ENCODE results near the gene ARG2.
"Not testable (repeated sequence)": the region's sequence is repeated elsewhere in the genome, so short reads cannot be mapped to it uniquely, and the experiment has no call there.

- TF ChIP-seq, protein P1, sequence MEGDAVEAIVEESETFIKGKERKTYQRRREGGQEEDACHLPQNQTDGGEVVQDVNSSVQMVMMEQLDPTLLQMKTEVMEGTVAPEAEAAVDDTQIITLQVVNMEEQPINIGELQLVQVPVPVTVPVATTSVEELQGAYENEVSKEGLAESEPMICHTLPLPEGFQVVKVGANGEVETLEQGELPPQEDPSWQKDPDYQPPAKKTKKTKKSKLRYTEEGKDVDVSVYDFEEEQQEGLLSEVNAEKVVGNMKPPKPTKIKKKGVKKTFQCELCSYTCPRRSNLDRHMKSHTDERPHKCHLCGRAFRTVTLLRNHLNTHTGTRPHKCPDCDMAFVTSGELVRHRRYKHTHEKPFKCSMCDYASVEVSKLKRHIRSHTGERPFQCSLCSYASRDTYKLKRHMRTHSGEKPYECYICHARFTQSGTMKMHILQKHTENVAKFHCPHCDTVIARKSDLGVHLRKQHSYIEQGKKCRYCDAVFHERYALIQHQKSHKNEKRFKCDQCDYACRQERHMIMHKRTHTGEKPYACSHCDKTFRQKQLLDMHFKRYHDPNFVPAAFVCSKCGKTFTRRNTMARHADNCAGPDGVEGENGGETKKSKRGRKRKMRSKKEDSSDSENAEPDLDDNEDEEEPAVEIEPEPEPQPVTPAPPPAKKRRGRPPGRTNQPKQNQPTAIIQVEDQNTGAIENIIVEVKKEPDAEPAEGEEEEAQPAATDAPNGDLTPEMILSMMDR (IDR thresholded peaks at IDR 0.05): not testable (repeated sequence)
- not testable (repeated sequence) for TF ChIP-seq EZH2 (IDR thresholded peaks at IDR 0.05; ENCODE audit: borderline replicate concordance, insufficient read depth, low read depth, low read length, poor library complexity, severe bottlenecking)
Measured at GRCh38 chr14:67593650-67594049, 26.1 kb upstream of the ARG2 start.

Measured in B cell (primary cell).